ENCODE data around the gene GSTM4.

The GSTM4 gene

GRCh38 chr1:109621379-109622136 lies 34.3 kb upstream of the GSTM4 start:
- TF ChIP-seq, protein P1, sequence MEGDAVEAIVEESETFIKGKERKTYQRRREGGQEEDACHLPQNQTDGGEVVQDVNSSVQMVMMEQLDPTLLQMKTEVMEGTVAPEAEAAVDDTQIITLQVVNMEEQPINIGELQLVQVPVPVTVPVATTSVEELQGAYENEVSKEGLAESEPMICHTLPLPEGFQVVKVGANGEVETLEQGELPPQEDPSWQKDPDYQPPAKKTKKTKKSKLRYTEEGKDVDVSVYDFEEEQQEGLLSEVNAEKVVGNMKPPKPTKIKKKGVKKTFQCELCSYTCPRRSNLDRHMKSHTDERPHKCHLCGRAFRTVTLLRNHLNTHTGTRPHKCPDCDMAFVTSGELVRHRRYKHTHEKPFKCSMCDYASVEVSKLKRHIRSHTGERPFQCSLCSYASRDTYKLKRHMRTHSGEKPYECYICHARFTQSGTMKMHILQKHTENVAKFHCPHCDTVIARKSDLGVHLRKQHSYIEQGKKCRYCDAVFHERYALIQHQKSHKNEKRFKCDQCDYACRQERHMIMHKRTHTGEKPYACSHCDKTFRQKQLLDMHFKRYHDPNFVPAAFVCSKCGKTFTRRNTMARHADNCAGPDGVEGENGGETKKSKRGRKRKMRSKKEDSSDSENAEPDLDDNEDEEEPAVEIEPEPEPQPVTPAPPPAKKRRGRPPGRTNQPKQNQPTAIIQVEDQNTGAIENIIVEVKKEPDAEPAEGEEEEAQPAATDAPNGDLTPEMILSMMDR (IDR thresholded peaks at IDR 0.05; ENCODE audit: insufficient read depth, low read depth, low read length, missing control alignments) = no peak
- H3K4me3 ChIP-seq (ENCODE audit: low read depth, low read length) = peak overlapping the region; percentile 63
- DNase-seq (ENCODE audit: low read depth) = no peak

DNA sequence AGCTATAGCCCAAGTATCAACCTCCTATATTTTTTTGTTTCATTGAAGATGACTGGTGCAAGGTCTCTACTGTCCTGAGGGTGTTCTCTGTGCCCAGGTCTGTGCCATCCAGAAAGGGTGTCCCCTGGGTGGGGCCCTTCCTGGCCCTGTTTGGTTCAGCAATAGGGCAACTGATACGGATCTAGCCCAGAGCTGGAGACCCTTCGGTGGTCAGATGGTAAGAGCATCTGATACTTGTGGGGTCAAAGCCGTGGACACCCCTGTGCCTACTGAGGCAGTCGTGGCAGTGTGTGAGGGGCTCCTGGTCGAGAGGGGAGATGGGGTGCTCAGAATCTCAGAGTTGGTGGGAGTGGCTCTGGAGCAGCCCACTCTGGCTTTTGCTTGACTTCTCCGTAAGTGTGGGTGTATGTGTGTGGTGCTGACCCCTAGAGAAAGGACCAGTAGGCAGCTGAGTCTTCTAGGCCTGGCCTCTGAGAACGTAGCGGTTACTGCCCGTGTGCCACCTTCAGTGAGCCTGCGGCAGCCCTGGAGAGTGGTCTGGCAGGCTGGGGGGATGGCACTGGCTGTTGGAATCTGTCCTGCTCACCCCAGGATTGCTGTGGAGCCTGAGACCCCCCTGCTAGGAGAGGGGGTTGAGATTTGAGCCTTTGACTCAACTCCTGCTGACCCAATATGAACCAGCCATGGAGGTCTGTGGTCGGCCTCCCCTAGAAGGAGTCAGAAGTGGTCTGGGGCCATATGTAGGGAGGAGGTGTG lies 33.6 kb upstream of the GSTM4 start:
- DNase-seq (ENCODE audit: low read depth) = no peak
- TF ChIP-seq, protein P1 (IDR thresholded peaks at IDR 0.05; ENCODE audit: insufficient read depth, low read depth, low read length, missing control alignments) = no peak
- no peak overlapping the region; the same call in 1 of the 2 replicates for H3K4me3 ChIP-seq (ENCODE audit: low read depth, low read length)

DNA sequence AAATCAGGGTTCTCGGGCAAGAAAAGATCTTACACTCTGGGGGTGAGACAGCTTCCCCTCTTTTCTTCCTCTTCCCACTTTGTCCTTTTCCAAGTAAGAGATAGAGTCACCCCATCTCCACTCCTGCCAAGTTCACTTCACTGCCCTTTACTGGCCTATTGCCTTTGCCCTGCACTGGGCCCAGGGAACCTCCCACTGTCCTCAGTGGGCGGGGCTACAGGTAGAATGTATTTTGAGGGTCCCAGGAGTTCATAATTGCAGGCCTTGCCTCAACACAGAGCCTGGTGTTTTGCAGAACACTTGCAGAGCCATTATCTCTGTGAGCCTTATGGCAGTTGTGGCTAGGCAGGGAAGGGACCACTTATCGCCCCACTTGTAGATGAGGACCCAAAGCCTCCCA lies 33.0 kb upstream of the GSTM4 start:
- H3K4me3 ChIP-seq (ENCODE audit: low read depth, low read length) = no peak overlapping the region
- TF ChIP-seq, protein P1 (IDR thresholded peaks at IDR 0.05; ENCODE audit: insufficient read depth, low read depth, low read length, missing control alignments) = no peak
- no peak for DNase-seq (ENCODE audit: low read depth)

- TF ChIP-seq, protein P1 (IDR thresholded peaks at IDR 0.05; ENCODE audit: insufficient read depth, low read depth, low read length, missing control alignments) = no peak
- peak overlapping the region; percentile 9 for H3K4me3 ChIP-seq (ENCODE audit: low read depth, low read length)
- DNase-seq (ENCODE audit: low read depth) = no peak
These were observed 32.2 kb upstream of the GSTM4 start for GRCh38 chr1:109623601-109624161.

DNA sequence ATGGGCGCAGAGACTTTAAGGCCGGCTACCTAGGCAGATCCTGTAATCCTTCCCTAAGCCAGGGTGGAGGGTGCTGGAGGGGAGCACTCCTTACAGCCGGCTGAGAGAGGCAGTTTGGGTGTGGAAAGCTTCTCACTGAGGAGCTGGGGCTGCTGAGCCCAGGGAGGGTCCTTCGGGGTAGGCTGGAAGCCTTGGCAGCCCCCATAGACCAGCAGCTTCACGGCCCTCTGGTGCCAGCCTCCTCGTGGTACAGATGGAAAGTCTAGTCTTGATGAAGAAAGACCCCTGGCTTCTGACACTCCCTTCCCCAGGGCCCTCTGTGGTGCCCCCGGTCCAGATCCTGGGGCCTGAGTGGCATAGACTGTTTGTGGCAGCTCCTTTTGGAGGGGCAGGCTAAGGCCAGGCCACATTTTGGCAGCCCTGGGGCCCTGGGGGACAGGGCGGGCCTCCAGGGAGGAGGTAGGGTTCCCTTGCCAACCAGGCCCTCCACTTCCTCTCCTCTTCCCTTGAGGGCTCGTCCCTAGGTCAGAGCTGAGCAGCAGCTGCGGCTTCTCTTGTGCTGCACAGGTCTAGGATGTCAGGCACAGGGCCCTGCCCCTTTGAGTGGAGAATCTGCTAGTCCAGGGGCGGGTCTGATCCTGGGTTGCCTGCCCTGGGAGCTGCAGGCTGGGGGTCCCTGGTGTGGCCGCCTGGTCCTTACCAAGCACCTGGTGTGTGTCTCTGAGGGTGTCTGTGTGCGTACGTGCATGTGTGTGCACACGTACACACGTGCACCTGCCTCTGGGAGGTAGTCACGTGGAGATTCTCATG lies 31.5 kb upstream of the GSTM4 start:
- peak overlapping the region; percentile 9 for H3K4me3 ChIP-seq (ENCODE audit: low read depth, low read length)
- DNase-seq (ENCODE audit: low read depth) = peak; percentile 50
- TF ChIP-seq, protein P1 (IDR thresholded peaks at IDR 0.05; ENCODE audit: insufficient read depth, low read depth, low read length, missing control alignments) = no peak

GRCh38 chr1:109625176-109625575 lies 30.7 kb upstream of the GSTM4 start:
- TF ChIP-seq, protein P1 (IDR thresholded peaks at IDR 0.05; ENCODE audit: insufficient read depth, low read depth, low read length, missing control alignments) = no peak
- no peak for DNase-seq (ENCODE audit: low read depth)
- no peak overlapping the region for H3K4me3 ChIP-seq (ENCODE audit: low read depth, low read length)

Measured in GM12865 (cell line).